Smooth muscle cell (in vitro differentiated cells): ENCODE measurements around the gene UPF3B. TPM values are rescaled to one million over a fixed set of nuclear protein-coding genes. Genes with fewer than 3 reads are reported as not detected.

ENCODE experiments used
- DNase-seq: peaks from one replicate; lab custom pipeline; 2025; ENCODE audit not compliant: unreplicated experiment; lab: John Stamatoyannopoulos, UW
- H2AFZ ChIP-seq: fragments of 200-600 bp; sonication (generic); 2 replicates; pipeline ENCODE4 v1.6.0; 2016; ENCODE audit warnings: antibody characterized with exemption, low read depth, mild to moderate bottlenecking
- H3F3A ChIP-seq: fragments of 200-600 bp; sonication (generic); 2 replicates; pipeline ENCODE4 v1.6.0; 2017; ENCODE audit warnings: antibody characterized with exemption, low read depth
- H3K27ac ChIP-seq: fragments of 200-600 bp; sonication (generic); 2 replicates; pipeline ENCODE4 v1.5.1; 2016; ENCODE audit warnings: low read depth, mild to moderate bottlenecking
- H3K27me3 ChIP-seq: fragments of 200-600 bp; sonication (generic); 2 replicates; pipeline ENCODE4 v1.6.1; 2016; ENCODE audit warnings: low read depth, mild to moderate bottlenecking
- H3K36me3 ChIP-seq: fragments of 200-600 bp; sonication (generic); 2 replicates; pipeline ENCODE4 v1.5.1; 2016; ENCODE audit warnings: low read depth
- H3K4me1 ChIP-seq: fragments of 200-600 bp; sonication (generic); 2 replicates; pipeline ENCODE4 v1.5.1; 2016; ENCODE audit warnings: low read depth
- H3K4me2 ChIP-seq: fragments of 200-600 bp; sonication (generic); 2 replicates; pipeline ENCODE4 v1.6.0; 2016; ENCODE audit warnings: mild to moderate bottlenecking
- H3K4me3 ChIP-seq: fragments of 200-600 bp; sonication (generic); 2 replicates; pipeline ENCODE4 v1.5.1; 2016; ENCODE audit warnings: mild to moderate bottlenecking
- H3K79me2 ChIP-seq: fragments of 200-600 bp; sonication (generic); 2 replicates; pipeline ENCODE4 v1.6.0; 2016; ENCODE audit warnings: low read depth, mild to moderate bottlenecking
- H3K9ac ChIP-seq: fragments of 200-600 bp; sonication (generic); 2 replicates; pipeline ENCODE4 v1.6.0; 2016; ENCODE audit warnings: low read depth
- H3K9me3 ChIP-seq: fragments of 200-600 bp; sonication (generic); replicated peaks from 2 replicates; pipeline ENCODE4 v1.5.1; 2016; ENCODE audit warnings: low read depth
- H4K20me1 ChIP-seq: fragments of 200-600 bp; sonication (generic); 2 replicates; pipeline ENCODE4 v1.6.0; 2016; ENCODE audit warnings: low read depth
- CTCF ChIP-seq: fragments of 200-600 bp; sonication (generic); IDR thresholded peaks from 2 replicates; pipeline ENCODE4 v1.5.1; 2017; ENCODE audit warnings: borderline replicate concordance, mild to moderate bottlenecking, antibody characterized with exemption; ENCODE audit not compliant: insufficient read depth, poor library complexity, severe bottlenecking
- WGBS: methylation state at CpG from one replicate; pipeline ENCODE4 v1.1.7; 2016; ENCODE audit warnings: low lambda C conversion rate; 5-methylcytosine and 5-hydroxymethylcytosine counted together
- polyA plus RNA-seq: library from polyadenylated mRNA; unstranded; fragments of >200 nt; fragmentation: Nextera tagmentation; extraction: Ambion mirVana; gene quantifications from 2 replicates; pipeline ENCODE4 v1.2.1, GENCODE V29; 2016
- small RNA-seq: library from RNA; depleted of rRNA; stranded (forward); fragments of <200 nt; gene quantifications from one replicate; pipeline ENCODE3, GENCODE V24; 2014
- total RNA-seq: library from RNA; depleted of rRNA; stranded (reverse); fragments of >200 nt; gene quantifications from 2 replicates; pipeline ENCODE4 v1.2.3, GENCODE V29; 2014

Gene UPF3B
- total and polyA plus RNA-seq, 2 experiments from 2014 or later = 2.8 to 7.9 TPM

GRCh38 chrX:119790977-119791436 lies 61.8 kb downstream of the UPF3B start:
- TF ChIP-seq CTCF = no peak
- Histone ChIP-seq H3K27me3 (no peaks in the 10 kb centered on the region), H3F3A (no peaks in the 10 kb centered on the region), H3K9ac (peak overlapping the region; percentile 95), H2AFZ (peak overlapping the region; percentile 77), H3K79me2 (peaks cover 44% of the 10 kb centered on the region), H3K36me3 (no peaks in the 10 kb centered on the region), H4K20me1 (peaks cover 52% of the 10 kb centered on the region), H3K9me3 (no peaks in the 10 kb centered on the region), H3K4me1 (no peaks in the 10 kb centered on the region), H3K4me2 (peak overlapping the region; percentile 90), H3K27ac (peak overlapping the region; percentile 89), H3K4me3 (peak overlapping the region; percentile 87)
- DNase-seq = no peak
- WGBS = 46% methylated on average over 31 of the region's 31 CpGs

GRCh38 chrX:119784747-119785446 lies 67.9 kb downstream of the UPF3B start:
- peak; percentile 28 for TF ChIP-seq CTCF
- no peak overlapping the region for H2AFZ ChIP-seq
- H3K9me3 ChIP-seq = no peaks in the 10 kb centered on the region
- no peaks in the 10 kb centered on the region for H3K27me3 ChIP-seq
- no peak overlapping the region for H3K4me2 ChIP-seq
- no peak overlapping the region for H3K4me3 ChIP-seq
- no peaks in the 10 kb centered on the region for H3K4me1 ChIP-seq
- no peaks in the 10 kb centered on the region for H3K36me3 ChIP-seq
- no peak overlapping the region for H3K9ac ChIP-seq
- no peaks in the 10 kb centered on the region for H3F3A ChIP-seq
- no peak for DNase-seq
- peaks cover 73% of the 10 kb centered on the region for H4K20me1 ChIP-seq
- H3K79me2 ChIP-seq = peaks cover 28% of the 10 kb centered on the region
- WGBS = 84% methylated on average over 14 of the region's 14 CpGs
- H3K27ac ChIP-seq = no peak overlapping the region

Small RNA genes lying within 50 kb of the gene (small RNA-seq; reads per million reads assigned to genes)
- not detected for gene SNORA69

Other genes starting within 250 kb of the UPF3B start
- gene NKRF, start 246.5 kb downstream of the UPF3B start, total RNA-seq = 5.6 and 8.0 TPM in 2 replicates
- 2.4 and 4.0 TPM in 2 replicates for gene NKRF, start 246.5 kb downstream of the UPF3B start, polyA plus RNA-seq
- gene SEPTIN6, start 159.8 kb downstream of the UPF3B start, total RNA-seq = 58.1 and 75.1 TPM in 2 replicates
- 50.6 and 58.4 TPM in 2 replicates for gene SEPTIN6, start 159.8 kb downstream of the UPF3B start, polyA plus RNA-seq
- not detected in 2 replicates for gene SOWAHD, start 94.4 kb downstream of the UPF3B start, total RNA-seq
- gene SOWAHD, start 94.4 kb downstream of the UPF3B start, polyA plus RNA-seq = 0.33 TPM in 1 of 2 replicates, not detected in the other
- 4,715 and 4,767 TPM in 2 replicates for gene RPL39, start 61.3 kb downstream of the UPF3B start, total RNA-seq
- 764 and 823 TPM in 2 replicates for gene RPL39, start 61.3 kb downstream of the UPF3B start, polyA plus RNA-seq
- 16.9 and 25.7 TPM in 2 replicates for gene RNF113A, start 18.8 kb upstream of the UPF3B start, total RNA-seq
- 19.0 and 19.7 TPM in 2 replicates for gene RNF113A, start 18.8 kb upstream of the UPF3B start, polyA plus RNA-seq
- 76.4 and 95.9 TPM in 2 replicates for gene NDUFA1, start 18.9 kb upstream of the UPF3B start, total RNA-seq
- 282 and 313 TPM in 2 replicates for gene NDUFA1, start 18.9 kb upstream of the UPF3B start, polyA plus RNA-seq
- gene AKAP14, start 42.9 kb upstream of the UPF3B start, total RNA-seq = not detected in 2 replicates
- gene AKAP14, start 42.9 kb upstream of the UPF3B start, polyA plus RNA-seq = 0.40 and 2.1 TPM in 2 replicates
- 6.0 and 7.3 TPM in 2 replicates for gene NKAP, start 90.8 kb upstream of the UPF3B start, total RNA-seq
- gene NKAP, start 90.8 kb upstream of the UPF3B start, polyA plus RNA-seq = 6.4 and 7.3 TPM in 2 replicates
- gene RHOXF2B, start 224.7 kb upstream of the UPF3B start, total RNA-seq = not detected in 2 replicates
- gene RHOXF2B, start 224.7 kb upstream of the UPF3B start, polyA plus RNA-seq = 0.06 TPM in 1 of 2 replicates, not detected in the other